ENCODE data around the gene ZIC3.

DNA sequence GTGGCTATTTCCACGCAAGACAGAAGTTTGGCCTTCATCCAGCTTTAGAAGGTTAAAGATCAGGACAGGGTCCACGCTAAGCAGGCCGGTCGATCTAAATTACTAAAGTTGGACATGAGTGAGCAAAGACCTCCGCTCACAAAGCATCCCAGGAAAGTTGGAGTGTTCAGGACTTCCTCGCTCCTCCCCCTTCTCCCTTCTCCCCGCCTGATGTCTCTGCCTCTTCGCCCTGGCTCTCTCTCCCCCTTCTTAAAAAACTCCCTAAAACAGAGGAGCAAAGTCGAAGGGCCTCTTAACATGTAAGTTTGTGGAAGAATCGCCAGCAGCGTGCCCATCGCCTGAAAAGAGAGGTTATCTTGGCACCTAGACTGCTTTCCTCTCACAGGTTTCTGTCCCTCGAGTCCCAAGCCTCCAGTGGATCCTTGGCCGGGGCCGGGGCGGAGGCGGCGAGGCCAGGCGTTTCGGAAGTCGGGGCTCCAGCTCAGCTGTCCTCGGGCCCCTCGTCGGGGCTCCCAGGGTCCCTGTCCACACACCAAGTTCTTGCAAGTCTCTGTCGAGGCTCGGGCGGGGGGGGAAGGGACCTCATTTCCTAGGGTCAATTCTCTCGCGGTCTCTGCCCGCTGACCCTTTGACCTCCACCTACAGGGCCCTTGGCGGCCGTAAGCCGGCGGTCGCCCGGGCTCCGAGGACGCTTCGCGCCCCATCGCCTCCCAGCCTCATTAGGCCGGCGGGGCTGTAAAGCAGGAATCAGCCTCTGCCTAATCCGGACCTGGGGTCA lies 7.6 kb downstream of the ZIC3 start:
- TF ChIP-seq, protein P1, sequence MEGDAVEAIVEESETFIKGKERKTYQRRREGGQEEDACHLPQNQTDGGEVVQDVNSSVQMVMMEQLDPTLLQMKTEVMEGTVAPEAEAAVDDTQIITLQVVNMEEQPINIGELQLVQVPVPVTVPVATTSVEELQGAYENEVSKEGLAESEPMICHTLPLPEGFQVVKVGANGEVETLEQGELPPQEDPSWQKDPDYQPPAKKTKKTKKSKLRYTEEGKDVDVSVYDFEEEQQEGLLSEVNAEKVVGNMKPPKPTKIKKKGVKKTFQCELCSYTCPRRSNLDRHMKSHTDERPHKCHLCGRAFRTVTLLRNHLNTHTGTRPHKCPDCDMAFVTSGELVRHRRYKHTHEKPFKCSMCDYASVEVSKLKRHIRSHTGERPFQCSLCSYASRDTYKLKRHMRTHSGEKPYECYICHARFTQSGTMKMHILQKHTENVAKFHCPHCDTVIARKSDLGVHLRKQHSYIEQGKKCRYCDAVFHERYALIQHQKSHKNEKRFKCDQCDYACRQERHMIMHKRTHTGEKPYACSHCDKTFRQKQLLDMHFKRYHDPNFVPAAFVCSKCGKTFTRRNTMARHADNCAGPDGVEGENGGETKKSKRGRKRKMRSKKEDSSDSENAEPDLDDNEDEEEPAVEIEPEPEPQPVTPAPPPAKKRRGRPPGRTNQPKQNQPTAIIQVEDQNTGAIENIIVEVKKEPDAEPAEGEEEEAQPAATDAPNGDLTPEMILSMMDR (IDR thresholded peaks at IDR 0.05): no peak
- TF ChIP-seq POLR2A (IDR thresholded peaks at IDR 0.05): no peak
